AG04449 (cell line): ENCODE data around the gene ERC2.

Experiments used
- CTCF ChIA-PET: fragments of 350-600 bp; formaldehyde crosslinking; extraction: SDS; loops from one replicate; lab custom pipeline; 2021; ENCODE audit warnings: antibody characterized with exemption; lab: Yijun Ruan, JAX
- POLR2A ChIA-PET: fragments of 400-600, 350-600 bp; formaldehyde crosslinking; extraction: SDS; loops from one replicate; lab custom pipeline; 2020; ENCODE audit warnings: antibody characterized with exemption, inconsistent platforms; lab: Yijun Ruan, JAX
- DNase-seq: peaks from one replicate; pipeline ENCODE4 v3.0.0-alpha.2; 2010; ENCODE audit warnings: low read depth, low spot score
- H3K4me3 ChIP-seq: 2 replicates; pipeline ENCODE4 v1.5.1; 2011; ENCODE audit warnings: low read depth, mild to moderate bottlenecking, control low read depth, low read length
- TF ChIP-seq, protein P1 (sequence below): IDR thresholded peaks from one replicate; pipeline ENCODE4 v1.5.1; 2011; ENCODE audit warnings: mild to moderate bottlenecking, moderate library complexity, low read length, control low read depth, inconsistent platforms; ENCODE audit not compliant: insufficient read depth; ENCODE audit errors: missing control alignments

ERC2 gene

GRCh38 chr3:55955891-55956477 lies 512.3 kb downstream of the ERC2 start:
- ChIA-PET POLR2A (no interaction called here), CTCF (no interaction called here)
- DNase-seq, result no peak
- H3K4me3 ChIP-seq, result no peak overlapping the region
- TF ChIP-seq, protein P1, sequence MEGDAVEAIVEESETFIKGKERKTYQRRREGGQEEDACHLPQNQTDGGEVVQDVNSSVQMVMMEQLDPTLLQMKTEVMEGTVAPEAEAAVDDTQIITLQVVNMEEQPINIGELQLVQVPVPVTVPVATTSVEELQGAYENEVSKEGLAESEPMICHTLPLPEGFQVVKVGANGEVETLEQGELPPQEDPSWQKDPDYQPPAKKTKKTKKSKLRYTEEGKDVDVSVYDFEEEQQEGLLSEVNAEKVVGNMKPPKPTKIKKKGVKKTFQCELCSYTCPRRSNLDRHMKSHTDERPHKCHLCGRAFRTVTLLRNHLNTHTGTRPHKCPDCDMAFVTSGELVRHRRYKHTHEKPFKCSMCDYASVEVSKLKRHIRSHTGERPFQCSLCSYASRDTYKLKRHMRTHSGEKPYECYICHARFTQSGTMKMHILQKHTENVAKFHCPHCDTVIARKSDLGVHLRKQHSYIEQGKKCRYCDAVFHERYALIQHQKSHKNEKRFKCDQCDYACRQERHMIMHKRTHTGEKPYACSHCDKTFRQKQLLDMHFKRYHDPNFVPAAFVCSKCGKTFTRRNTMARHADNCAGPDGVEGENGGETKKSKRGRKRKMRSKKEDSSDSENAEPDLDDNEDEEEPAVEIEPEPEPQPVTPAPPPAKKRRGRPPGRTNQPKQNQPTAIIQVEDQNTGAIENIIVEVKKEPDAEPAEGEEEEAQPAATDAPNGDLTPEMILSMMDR, result no peak

DNA sequence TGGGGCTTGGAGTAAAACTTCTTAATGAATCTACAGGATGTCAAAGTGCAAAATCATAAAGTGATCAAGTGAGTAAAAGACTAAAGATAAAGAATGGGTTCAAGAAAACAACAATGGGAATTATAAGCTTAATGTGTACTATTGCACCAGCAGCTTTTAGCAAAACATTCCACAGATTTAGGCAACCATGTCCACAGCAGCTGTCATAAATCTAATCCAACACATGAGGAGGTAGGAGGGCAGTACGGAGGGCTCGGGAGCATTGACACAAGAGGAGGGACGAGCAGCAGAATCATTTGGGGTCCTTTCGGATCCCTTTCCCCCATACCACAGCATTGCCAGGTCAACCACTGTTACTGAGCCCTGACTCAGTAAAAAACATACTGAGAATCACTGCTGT lies 516.9 kb downstream of the ERC2 start:
- TF ChIP-seq, protein P1, result no peak
- POLR2A ChIA-PET, result no interaction called here
- CTCF ChIA-PET, result no interaction called here
- no peak for DNase-seq
- H3K4me3 ChIP-seq, result no peak overlapping the region

- H3K4me3 ChIP-seq, result no peak overlapping the region
- CTCF ChIA-PET, result no interaction called here
- POLR2A ChIA-PET, result no interaction called here
- DNase-seq, result no peak
- TF ChIP-seq, protein P1, result no peak
These were observed 520.9 kb downstream of the ERC2 start for GRCh38 chr3:55947406-55947805.

DNA sequence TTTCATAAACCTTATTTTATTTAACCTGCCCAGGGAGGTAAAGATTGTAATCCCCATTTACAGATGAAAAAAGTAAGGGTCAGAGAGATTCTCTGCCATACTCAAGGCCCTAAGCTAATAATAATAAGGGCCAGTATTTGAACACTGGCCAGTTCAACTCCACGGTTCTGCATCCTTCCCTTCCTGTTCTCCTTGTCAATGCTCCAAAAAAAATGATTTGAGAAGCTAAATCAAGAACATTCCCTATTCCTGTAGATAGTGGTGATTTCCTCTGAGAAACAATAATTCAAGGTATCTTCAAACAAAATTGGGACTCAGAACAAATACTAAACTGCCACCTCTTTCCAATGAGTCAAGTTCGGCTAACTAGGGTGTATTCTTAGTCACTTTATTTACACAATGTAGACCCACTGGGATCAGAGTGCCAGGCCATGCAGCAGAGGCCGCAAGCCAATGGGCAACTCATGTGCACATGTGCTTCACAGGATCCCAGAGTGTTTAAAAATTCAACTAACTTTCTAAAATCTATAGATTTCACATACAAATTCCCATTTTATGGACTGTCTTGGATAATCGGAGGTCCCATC lies 521.6 kb downstream of the ERC2 start:
- TF ChIP-seq, protein P1, result no peak
- POLR2A ChIA-PET, result no interaction called here
- no peak for DNase-seq
- CTCF ChIA-PET, result no interaction called here
- no peak overlapping the region for H3K4me3 ChIP-seq

GRCh38 chr3:55942868-55943267 lies 525.4 kb downstream of the ERC2 start:
- ChIA-PET POLR2A (no interaction called here), CTCF (no interaction called here)
- no peak overlapping the region for H3K4me3 ChIP-seq
- TF ChIP-seq, protein P1, result no peak
- DNase-seq, result no peak

DNA sequence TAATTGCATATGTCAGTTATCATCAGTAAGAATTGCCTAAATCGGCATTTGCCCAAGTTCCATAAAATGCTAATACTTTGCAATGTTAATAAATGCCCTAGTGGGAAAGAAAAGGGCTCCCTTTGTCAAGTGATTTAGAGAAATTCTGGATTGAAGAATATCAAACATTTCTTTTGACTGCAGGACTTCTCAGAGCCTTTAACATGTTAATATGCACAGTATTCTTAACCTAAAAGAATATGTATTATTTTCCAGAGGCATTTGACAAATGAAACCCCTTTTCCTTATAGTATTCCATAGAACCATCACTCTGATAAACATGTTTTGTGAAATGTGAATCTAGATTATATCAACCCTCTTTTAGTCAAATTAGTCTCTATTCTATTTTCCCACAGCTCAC lies 529.0 kb downstream of the ERC2 start:
- ChIA-PET POLR2A (no interaction called here), CTCF (no interaction called here)
- no peak overlapping the region for H3K4me3 ChIP-seq
- no peak for DNase-seq
- TF ChIP-seq, protein P1, result no peak
